Heart right ventricle (tissue), 16 donors: ENCODE results near the gene ASCC1. TPM values are rescaled to one million over a fixed set of nuclear protein-coding genes. Genes with fewer than 3 reads are reported as not detected.

Experiments
- ATAC-seq, 8 donors: fragments of 200-7000 bp; cut with Tn5 transposase; one replicate each; pipeline ENCODE4 v1.9.1; 2020; ENCODE audit warnings: mild to moderate bottlenecking in 8 of 8, moderate library complexity in 8 of 8, moderate number of reproducible peaks in 1 of 8
- DNase-seq, 2 donors: peaks; one replicate each; pipeline ENCODE4 v3.0.0-alpha.2; 2020
- H3K27ac ChIP-seq, 10 donors: fragments of 200-600 bp; sonication (generic) in 2 of 10; one replicate each; pipeline versions ENCODE4 v1.5.0 to v1.8.0; 2020 to 2022; ENCODE audit warnings: mild to moderate bottlenecking in 3 of 10
- H3K27me3 ChIP-seq, 7 donors: fragments of 200-600 bp; one replicate each; pipeline ENCODE4 v1.8.0; 2021 to 2022; ENCODE audit warnings: mild to moderate bottlenecking in 2 of 7
- H3K36me3 ChIP-seq, 9 donors: fragments of 200-600 bp; sonication (generic) in 1 of 9; one replicate each; pipeline versions ENCODE4 v1.5.0 to v1.8.0; 2020 to 2022; ENCODE audit warnings: mild to moderate bottlenecking in 2 of 9
- H3K4me1 ChIP-seq, 9 donors: fragments of 200-600 bp; sonication (generic) in 1 of 9; one replicate each; pipeline versions ENCODE4 v1.5.0 to v1.8.0; 2020 to 2022; ENCODE audit warnings: mild to moderate bottlenecking in 4 of 9
- H3K4me3 ChIP-seq, 10 donors: fragments of 200-600 bp; sonication (generic) in 2 of 10; one replicate each; pipeline versions ENCODE4 v1.5.0 to v1.8.0; 2020 to 2022; ENCODE audit warnings: mild to moderate bottlenecking in 7 of 10, moderate library complexity in 2 of 10
- H3K9me3 ChIP-seq, 11 donors: fragments of 200-600 bp in 10 of 11; sonication (generic) in 2 of 11; one replicate each; pipeline versions ENCODE4 v1.5.0 to v1.8.0; 2013 to 2022; ENCODE audit warnings: mild to moderate bottlenecking in 2 of 11, control low read depth in 1 of 11, moderate library complexity in 1 of 11
- CTCF ChIP-seq, 9 donors: fragments of 200-600 bp; sonication (generic) in 2 of 9; IDR thresholded peaks; one replicate each; pipeline versions ENCODE4 v1.5.0 to v1.8.0; 2021 to 2022; ENCODE audit warnings: antibody characterized with exemption in 9 of 9, mild to moderate bottlenecking in 5 of 9, moderate library complexity in 1 of 9
- WGBS, 2 donors: extraction: QIAGEN DNeasy Blood & Tissue Kit; methylation state at CpG; one replicate each; pipeline ENCODE4 v1.1.7; 2013; ENCODE audit warnings: inconsistent platforms in 1 of 2; 5-methylcytosine and 5-hydroxymethylcytosine counted together
- intact Hi-C, 10 donors: fragments of 100-400 bp; cut with DNase I; formaldehyde crosslinking; loops; one replicate each; pipeline versions ENCODE4 v1.11.1 to v1.14.2; 2022
- polyA plus RNA-seq, 2 donors: library from polyadenylated mRNA; stranded (reverse); fragments of 200-250 nt; gene quantifications; one replicate each; pipeline ENCODE4 v1.2.3, GENCODE V29; 2013
- total RNA-seq, 10 donors: library from RNA; stranded (reverse); fragmentation: NEBNext Ultra II Directional in 3 of 10; extraction: Animal tissue kit (Norgen Biotek cat#: 25700) in 3 of 10; gene quantifications; one replicate each; pipeline versions ENCODE4 v1.2.1 to v1.2.4, GENCODE V29; 2021 to 2023
- donor health status: Arrhythmogenic right ventricular cardiomyopathy.
- donor health status: ischemic (EF 13 %, LVEDD 7.1; RV severe dilation, severe dysfunction).
- donor health status: healthy with polysubstance abuse.
- donor health status: DM: no; HTN: yes; CAD: no.
- donor health status: DM: no; HTN: no; CAD: no.
- donor health status: ischemic (EF 25% LVEDD 6.9; RV normal size, moderate dysfunction).
- donor health status: ischemic (EF 25% LVEDD 5.7; RV mildly dilated, moderate dysfunction).
- donor health status: healthy.
- donor health status: DM: yes; HTN: yes; CAD: no.
- donor health status: Ischemic cardiomyopathy.
- donor health status: ischemic (EF 35%, LVEDD 5.7; RV mildly dilated, moderate dysfunction).
- donor health status: nonischemic (EF 11% LVEDD 7.7; RV severe dilation, severe dysfunction).
- donor health status: DM: yes; HTN: yes; CAD: no.
- donor health status: PGD.
- donor health status: ischemic (EF 29% LVEDD 5.4; RV normal size, mild dysfunction).
- donor health status: nonischemic (EF 23%, LVEDD 6.1; RV moderate dilation, normal function).

ASCC1 gene
- total and polyA plus RNA-seq, 12 donors: 8.4 to 40.5 (median 33.0) TPM

GRCh38 chr10:72248468-72249151 is 32.5 kb upstream of the ASCC1 start:
- 7 to 10% methylated on average over 10 of the region's 10 CpGs for WGBS, 2 donors
- Histone ChIP-seq H3K27me3 (no peaks in the 10 kb centered on the region), H3K4me1 (peaks cover 47 to 100% (median 90%) of the 10 kb centered on the region in 9 donors), H3K27ac (peak overlapping the region; percentile 78 to 94 (median 88)), H3K4me3 (peak overlapping the region in 6 of 10 donors; percentile 4 to 31 (median 22)), H3K9me3 (no peaks in the 10 kb centered on the region), H3K36me3 (no peaks in the 10 kb centered on the region)
- DNase-seq (peak; percentile 81 to 87), ATAC-seq (peak; percentile 83 to 91 (median 89))
- TF ChIP-seq CTCF (IDR thresholded peaks at IDR 0.05): no peak
- intact Hi-C loops: loop anchor here in 4 of 10 donors (1.0 to 10.0 kb wide), 6 partner anchors 24 to 284 kb away; partner anchors contain the start of genes DDIT4 (in 2 of the 4) and CHST3 (in 1 of the 4)

DNA sequence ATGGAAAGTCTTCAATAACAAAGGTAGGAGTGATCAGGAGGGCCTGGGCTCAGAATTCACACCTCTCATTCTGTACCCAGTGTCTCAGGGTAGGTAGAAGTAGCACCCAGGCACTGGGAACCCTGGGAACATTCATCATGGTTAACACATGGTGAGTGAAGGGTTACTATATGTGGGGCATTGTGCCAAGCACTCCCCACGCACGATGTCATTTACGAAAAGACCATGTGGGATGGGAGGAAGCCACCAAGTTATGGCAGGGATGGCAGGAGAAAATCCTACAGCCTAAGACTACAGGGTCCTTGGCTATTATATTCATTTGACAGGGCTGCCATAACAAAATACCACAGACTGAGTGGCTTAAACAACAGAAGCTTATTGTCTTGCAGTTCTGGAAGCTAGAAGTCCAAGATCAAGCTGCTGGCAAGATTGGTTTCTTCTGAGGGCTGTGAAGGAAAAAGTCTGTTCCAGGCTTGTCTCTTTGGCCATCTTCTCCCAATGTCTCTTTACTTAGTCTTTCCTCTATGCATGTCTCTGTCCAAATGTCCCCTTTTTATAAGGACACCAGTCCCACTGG is 30.0 kb upstream of the ASCC1 start:
- Histone ChIP-seq H3K27ac (peak overlapping the region; percentile 54 to 93 (median 88)), H3K4me3 (no peak overlapping the region), H3K9me3 (no peaks in the 10 kb centered on the region), H3K27me3 (no peaks in the 10 kb centered on the region), H3K4me1 (peaks cover 55 to 99% (median 96%) of the 10 kb centered on the region in 9 donors), H3K36me3 (no peaks in the 10 kb centered on the region)
- no peak for DNase-seq
- no peak for ATAC-seq
- intact Hi-C loops: loop anchor here in 2 of 10 donors (10.0 kb wide), 2 partner anchors 89 to 281 kb away; partner anchors contain the start of gene CHST3 (in 1 of the 2)
- 1 to 9% methylated on average over 3 of the region's 3 CpGs for WGBS, 2 donors
- TF ChIP-seq CTCF (IDR thresholded peaks at IDR 0.05): no peak

DNA sequence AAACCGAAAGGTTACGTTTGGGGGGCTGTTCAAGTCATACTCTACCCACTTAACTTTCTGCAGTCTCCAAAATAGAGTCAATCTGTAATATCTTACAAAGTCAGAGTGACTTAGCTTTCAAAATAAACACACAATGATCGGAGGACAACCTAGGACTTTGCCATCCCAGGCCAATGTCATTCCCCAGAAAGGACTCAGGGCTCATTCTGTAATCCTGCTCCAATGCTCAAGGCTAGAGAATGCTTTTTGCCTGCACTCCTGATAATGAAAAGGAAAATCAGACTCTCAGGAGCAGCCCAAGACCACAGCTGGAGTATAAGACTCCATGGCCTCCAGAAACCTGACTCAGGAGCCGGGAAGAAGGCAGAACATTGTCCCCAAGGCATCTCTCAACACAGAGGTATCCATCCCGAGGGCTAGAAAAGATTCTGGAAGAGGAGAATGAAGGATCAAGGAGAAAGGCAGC is 28.5 kb upstream of the ASCC1 start:
- Histone ChIP-seq H3K27me3 (no peaks in the 10 kb centered on the region), H3K27ac (peak overlapping the region; percentile 16 to 93 (median 88)), H3K9me3 (no peaks in the 10 kb centered on the region), H3K36me3 (no peaks in the 10 kb centered on the region), H3K4me1 (peaks cover 45 to 85% (median 83%) of the 10 kb centered on the region in 9 donors), H3K4me3 (no peak overlapping the region)
- WGBS, 2 donors: 59 to 61% methylated on average over 5 of the region's 5 CpGs
- no peak for ATAC-seq
- no peak for TF ChIP-seq CTCF (IDR thresholded peaks at IDR 0.05)
- no peak for DNase-seq
- intact Hi-C loops: loop anchor here in 2 of 10 donors (10.0 kb wide), 2 partner anchors 90 to 280 kb away; partner anchors contain the start of gene CHST3 (in 1 of the 2)

DNA sequence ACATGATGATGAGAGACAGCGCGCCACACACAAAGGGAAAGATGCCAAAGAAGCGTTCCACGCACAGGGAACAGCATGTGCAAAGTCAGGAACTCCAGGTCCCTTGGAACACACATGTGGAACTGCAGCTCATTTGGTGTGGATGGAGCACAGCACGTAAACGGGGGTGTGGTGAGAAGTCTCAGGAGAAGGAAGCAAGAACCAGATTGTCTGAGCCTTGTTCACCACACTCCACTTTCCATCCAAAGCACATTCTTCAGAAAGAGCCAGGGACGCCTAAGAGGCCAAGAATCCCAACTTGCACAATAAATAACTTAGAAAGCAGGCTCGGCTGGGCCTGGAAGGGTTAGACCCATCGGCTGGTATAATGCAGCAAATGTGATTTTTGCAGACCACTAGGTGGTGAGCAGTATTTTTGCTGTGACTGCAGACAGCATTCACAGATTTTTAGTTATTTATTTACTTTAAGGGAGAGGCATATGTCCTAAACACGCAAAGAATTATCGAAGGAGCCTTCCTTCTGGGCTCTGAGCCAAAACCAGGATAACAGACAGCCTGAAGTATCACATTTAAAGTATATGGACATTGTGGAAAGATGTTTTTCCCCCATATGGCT is 27.9 kb upstream of the ASCC1 start:
- no peaks in the 10 kb centered on the region for H3K36me3 ChIP-seq
- ATAC-seq (peak in 6 of 8 donors; percentile 5 to 47 (median 30)), DNase-seq (peak in 1 of 2 donors; percentile 38)
- peak overlapping the region; percentile 62 to 93 (median 88) for H3K27ac ChIP-seq
- no peaks in the 10 kb centered on the region for H3K27me3 ChIP-seq
- intact Hi-C loops: loop anchor here in 2 of 10 donors (10.0 kb wide), 2 partner anchors 91 to 279 kb away; partner anchors contain the start of gene CHST3 (in 1 of the 2)
- 52 to 62% methylated on average over 11 of the region's 11 CpGs for WGBS, 2 donors
- TF ChIP-seq CTCF (IDR thresholded peaks at IDR 0.05): peak in 5 of 9 donors; percentile 9 to 34 (median 22)
- H3K9me3 ChIP-seq: no peaks in the 10 kb centered on the region
- H3K4me1 ChIP-seq: peaks cover 40 to 83% (median 76%) of the 10 kb centered on the region in 9 donors
- no peak overlapping the region for H3K4me3 ChIP-seq
